K562 (cell line): ENCODE data around the gene ZNF837. TPM values are rescaled to one million over a fixed set of nuclear protein-coding genes. Genes with fewer than 3 reads are reported as not detected.

Experiments
- BCL6 ChIP-seq: fragments of 250-450 bp; sonication (Bioruptor Pico); IDR thresholded peaks from 2 replicates; pipeline ENCODE4 v1.4.0; 2020
- BCOR ChIP-seq: fragments of 450-650 bp; IDR thresholded peaks from 2 replicates; pipeline ENCODE4 v1.6.1; 2016
- BHLHE40 ChIP-seq: IDR thresholded peaks from 2 replicates; pipeline ENCODE4 v1.6.1; 2011; ENCODE audit warnings: low read length, improper control_type of control experiment
- DDX20 ChIP-seq: fragments of 450-650 bp; IDR thresholded peaks from 2 replicates; pipeline ENCODE4 v1.6.1; 2016; ENCODE audit warnings: missing genetic modification characterization, low read depth, mild to moderate bottlenecking, missing compliant biosample characterization, moderate library complexity
- ERF ChIP-seq: fragments of 450-650 bp; formaldehyde crosslinking; IDR thresholded peaks from 2 replicates; pipeline ENCODE4 v1.4.0; 2020; ENCODE audit warnings: mild to moderate bottlenecking, mixed read lengths
- HDAC2 ChIP-seq: fragments of 450-650 bp; IDR thresholded peaks from 2 replicates; pipeline ENCODE4 v1.6.1; 2016; ENCODE audit warnings: mild to moderate bottlenecking
- HMG20A ChIP-seq: fragments of 450-650 bp; formaldehyde crosslinking; conservative IDR thresholded peaks from 2 replicates; pipeline ENCODE4 v1.4.0; 2020; ENCODE audit warnings: mild to moderate bottlenecking, mixed read lengths
- KDM4B ChIP-seq, 2 experiments: fragments of 450-650 bp in 1 of 2; sonication (generic) in 1 of 2; IDR thresholded peaks; 2 replicates each; pipeline ENCODE4 v1.6.1; 2016 to 2017; ENCODE audit warnings: borderline replicate concordance in 2 of 2, antibody characterized with exemption in 1 of 2, low read depth in 1 of 2, mild to moderate bottlenecking in 1 of 2
- KDM5B ChIP-seq: fragments of 200-600 bp; sonication (generic); IDR thresholded peaks from 2 replicates; pipeline ENCODE4 v1.6.1; 2012; ENCODE audit warnings: low read depth, mild to moderate bottlenecking, moderate library complexity, low read length, control low read depth, inconsistent platforms; ENCODE audit not compliant: insufficient replicate concordance
- NBN ChIP-seq: fragments of 450-650 bp; IDR thresholded peaks from 2 replicates; pipeline ENCODE4 v1.6.1; 2016; ENCODE audit warnings: low read depth, mild to moderate bottlenecking
- NFE2 ChIP-seq: IDR thresholded peaks from 2 replicates; pipeline ENCODE4 v1.6.1; 2014; ENCODE audit warnings: antibody characterized with exemption, low read depth
- RBM22 ChIP-seq: fragments of 200-400 bp; formaldehyde crosslinking; IDR thresholded peaks from 2 replicates; pipeline ENCODE4 v1.6.1; 2018; ENCODE audit warnings: low read length, low read depth; ENCODE audit not compliant: poor library complexity, severe bottlenecking
- RCOR1 ChIP-seq, 2 experiments: IDR thresholded peaks; 2 replicates each; pipeline ENCODE4 v1.6.1; 2012; ENCODE audit warnings: low read depth in 2 of 2, low read length in 2 of 2, borderline replicate concordance in 1 of 2, improper control_type of control experiment in 1 of 2
- SRSF1 ChIP-seq: fragments of 200-400 bp; formaldehyde crosslinking; IDR thresholded peaks from 2 replicates; pipeline ENCODE4 v1.6.1; 2017; ENCODE audit warnings: mild to moderate bottlenecking, low read depth, low read length, moderate library complexity
- TEAD1 ChIP-seq, 2 experiments: fragments of 450-650 bp in 1 of 2; sonication (generic) in 1 of 2; formaldehyde crosslinking; IDR thresholded peaks; 2 replicates each; pipeline versions ENCODE4 v1.4.0 to v1.8.0; 2020 to 2022; ENCODE audit warnings: mild to moderate bottlenecking in 2 of 2, missing genetic modification reagents in 1 of 2
- ZNF444 ChIP-seq: fragments of 250-450 bp; sonication (Bioruptor Pico); IDR thresholded peaks from 2 replicates; pipeline ENCODE4 v1.4.0; 2020; ENCODE audit warnings: mild to moderate bottlenecking, moderate library complexity
- ZNF785 ChIP-seq: fragments of 250-450 bp; sonication (Bioruptor Pico); IDR thresholded peaks from 2 replicates; pipeline ENCODE4 v1.4.0; 2020; ENCODE audit warnings: mild to moderate bottlenecking
- polyA plus RNA-seq, 8 experiments: library from polyadenylated mRNA; depleted of rRNA in 4 of 8; stranded (reverse) in 5 of 8; unstranded in 3 of 8; fragments of >200 nt; fragmentation: Nextera tagmentation in 2 of 8; fragmentation: Illumina TruSeq in 1 of 8; extraction: Ambion mirVana in 2 of 8; extraction: Trizol in 1 of 8; gene quantifications; 2 replicates each; pipeline versions ENCODE4 v1.2.1 to v1.2.3, GENCODE V29; 2011 to 2014; ENCODE audit warnings: inconsistent platforms in 1 of 8, missing spikeins in 1 of 8
- total RNA-seq, 7 experiments: library from RNA; depleted of rRNA in 6 of 7; stranded (reverse); fragments of >200 nt in 6 of 7; fragmentation: Illumina TruSeq in 2 of 7; extraction: Trizol in 2 of 7; gene quantifications; 2 replicates each; pipeline versions ENCODE4 v1.2.1 to v1.2.3, GENCODE V29; 2011 to 2021; ENCODE audit warnings: low replicate concordance in 1 of 7
- TF ChIP-seq, protein P1 (sequence below): fragments of 450-650 bp; IDR thresholded peaks from 2 replicates; pipeline ENCODE4 v1.6.1; 2016; ENCODE audit warnings: mild to moderate bottlenecking, moderate library complexity

The ZNF837 gene
- total and polyA plus RNA-seq, 9 of the 15 experiments (the other 6 are each of a cell fraction or from before 2014, with no cell fraction given), result 0.11 to 2.1 (median 0.57) TPM; not detected in 4

- TF ChIP-seq, protein P1, sequence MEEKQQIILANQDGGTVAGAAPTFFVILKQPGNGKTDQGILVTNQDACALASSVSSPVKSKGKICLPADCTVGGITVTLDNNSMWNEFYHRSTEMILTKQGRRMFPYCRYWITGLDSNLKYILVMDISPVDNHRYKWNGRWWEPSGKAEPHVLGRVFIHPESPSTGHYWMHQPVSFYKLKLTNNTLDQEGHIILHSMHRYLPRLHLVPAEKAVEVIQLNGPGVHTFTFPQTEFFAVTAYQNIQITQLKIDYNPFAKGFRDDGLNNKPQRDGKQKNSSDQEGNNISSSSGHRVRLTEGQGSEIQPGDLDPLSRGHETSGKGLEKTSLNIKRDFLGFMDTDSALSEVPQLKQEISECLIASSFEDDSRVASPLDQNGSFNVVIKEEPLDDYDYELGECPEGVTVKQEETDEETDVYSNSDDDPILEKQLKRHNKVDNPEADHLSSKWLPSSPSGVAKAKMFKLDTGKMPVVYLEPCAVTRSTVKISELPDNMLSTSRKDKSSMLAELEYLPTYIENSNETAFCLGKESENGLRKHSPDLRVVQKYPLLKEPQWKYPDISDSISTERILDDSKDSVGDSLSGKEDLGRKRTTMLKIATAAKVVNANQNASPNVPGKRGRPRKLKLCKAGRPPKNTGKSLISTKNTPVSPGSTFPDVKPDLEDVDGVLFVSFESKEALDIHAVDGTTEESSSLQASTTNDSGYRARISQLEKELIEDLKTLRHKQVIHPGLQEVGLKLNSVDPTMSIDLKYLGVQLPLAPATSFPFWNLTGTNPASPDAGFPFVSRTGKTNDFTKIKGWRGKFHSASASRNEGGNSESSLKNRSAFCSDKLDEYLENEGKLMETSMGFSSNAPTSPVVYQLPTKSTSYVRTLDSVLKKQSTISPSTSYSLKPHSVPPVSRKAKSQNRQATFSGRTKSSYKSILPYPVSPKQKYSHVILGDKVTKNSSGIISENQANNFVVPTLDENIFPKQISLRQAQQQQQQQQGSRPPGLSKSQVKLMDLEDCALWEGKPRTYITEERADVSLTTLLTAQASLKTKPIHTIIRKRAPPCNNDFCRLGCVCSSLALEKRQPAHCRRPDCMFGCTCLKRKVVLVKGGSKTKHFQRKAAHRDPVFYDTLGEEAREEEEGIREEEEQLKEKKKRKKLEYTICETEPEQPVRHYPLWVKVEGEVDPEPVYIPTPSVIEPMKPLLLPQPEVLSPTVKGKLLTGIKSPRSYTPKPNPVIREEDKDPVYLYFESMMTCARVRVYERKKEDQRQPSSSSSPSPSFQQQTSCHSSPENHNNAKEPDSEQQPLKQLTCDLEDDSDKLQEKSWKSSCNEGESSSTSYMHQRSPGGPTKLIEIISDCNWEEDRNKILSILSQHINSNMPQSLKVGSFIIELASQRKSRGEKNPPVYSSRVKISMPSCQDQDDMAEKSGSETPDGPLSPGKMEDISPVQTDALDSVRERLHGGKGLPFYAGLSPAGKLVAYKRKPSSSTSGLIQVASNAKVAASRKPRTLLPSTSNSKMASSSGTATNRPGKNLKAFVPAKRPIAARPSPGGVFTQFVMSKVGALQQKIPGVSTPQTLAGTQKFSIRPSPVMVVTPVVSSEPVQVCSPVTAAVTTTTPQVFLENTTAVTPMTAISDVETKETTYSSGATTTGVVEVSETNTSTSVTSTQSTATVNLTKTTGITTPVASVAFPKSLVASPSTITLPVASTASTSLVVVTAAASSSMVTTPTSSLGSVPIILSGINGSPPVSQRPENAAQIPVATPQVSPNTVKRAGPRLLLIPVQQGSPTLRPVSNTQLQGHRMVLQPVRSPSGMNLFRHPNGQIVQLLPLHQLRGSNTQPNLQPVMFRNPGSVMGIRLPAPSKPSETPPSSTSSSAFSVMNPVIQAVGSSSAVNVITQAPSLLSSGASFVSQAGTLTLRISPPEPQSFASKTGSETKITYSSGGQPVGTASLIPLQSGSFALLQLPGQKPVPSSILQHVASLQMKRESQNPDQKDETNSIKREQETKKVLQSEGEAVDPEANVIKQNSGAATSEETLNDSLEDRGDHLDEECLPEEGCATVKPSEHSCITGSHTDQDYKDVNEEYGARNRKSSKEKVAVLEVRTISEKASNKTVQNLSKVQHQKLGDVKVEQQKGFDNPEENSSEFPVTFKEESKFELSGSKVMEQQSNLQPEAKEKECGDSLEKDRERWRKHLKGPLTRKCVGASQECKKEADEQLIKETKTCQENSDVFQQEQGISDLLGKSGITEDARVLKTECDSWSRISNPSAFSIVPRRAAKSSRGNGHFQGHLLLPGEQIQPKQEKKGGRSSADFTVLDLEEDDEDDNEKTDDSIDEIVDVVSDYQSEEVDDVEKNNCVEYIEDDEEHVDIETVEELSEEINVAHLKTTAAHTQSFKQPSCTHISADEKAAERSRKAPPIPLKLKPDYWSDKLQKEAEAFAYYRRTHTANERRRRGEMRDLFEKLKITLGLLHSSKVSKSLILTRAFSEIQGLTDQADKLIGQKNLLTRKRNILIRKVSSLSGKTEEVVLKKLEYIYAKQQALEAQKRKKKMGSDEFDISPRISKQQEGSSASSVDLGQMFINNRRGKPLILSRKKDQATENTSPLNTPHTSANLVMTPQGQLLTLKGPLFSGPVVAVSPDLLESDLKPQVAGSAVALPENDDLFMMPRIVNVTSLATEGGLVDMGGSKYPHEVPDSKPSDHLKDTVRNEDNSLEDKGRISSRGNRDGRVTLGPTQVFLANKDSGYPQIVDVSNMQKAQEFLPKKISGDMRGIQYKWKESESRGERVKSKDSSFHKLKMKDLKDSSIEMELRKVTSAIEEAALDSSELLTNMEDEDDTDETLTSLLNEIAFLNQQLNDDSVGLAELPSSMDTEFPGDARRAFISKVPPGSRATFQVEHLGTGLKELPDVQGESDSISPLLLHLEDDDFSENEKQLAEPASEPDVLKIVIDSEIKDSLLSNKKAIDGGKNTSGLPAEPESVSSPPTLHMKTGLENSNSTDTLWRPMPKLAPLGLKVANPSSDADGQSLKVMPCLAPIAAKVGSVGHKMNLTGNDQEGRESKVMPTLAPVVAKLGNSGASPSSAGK, result no peak; the same call in 1 of the 2 replicates
- TF ChIP-seq NBN, result peak; percentile 82; the same call in 1 of the 2 replicates
- peak in 1 of 2 experiments; percentile 88; a peak in 1 of 4 replicates for TF ChIP-seq TEAD1 (CRISPR knock-in tag; IDR thresholded peaks at IDR 0.05)
- 0 out of 2 replicates have a peak, but pooled peaks have one; percentile 67 for TF ChIP-seq BCOR
- TF ChIP-seq ZNF444, result no peak
- TF ChIP-seq RBM22, result peak; percentile 100
- TF ChIP-seq KDM5B, result peak; percentile 71
- TF ChIP-seq DDX20 (tag), result no peak
- TF ChIP-seq NFE2, result no peak
- TF ChIP-seq SRSF1, result no peak
- 0 out of 2 replicates have a peak, but pooled peaks have one; percentile 6 for TF ChIP-seq ERF
- peak; percentile 81 for TF ChIP-seq BHLHE40
- no peak for TF ChIP-seq BCL6 (CRISPR knock-in tag)
- peak in 1 of 2 experiments; percentile 5; a peak in 1 of 4 replicates for TF ChIP-seq RCOR1 (IDR thresholded peaks at IDR 0.05; ENCODE audit: borderline replicate concordance in 1 of 2, low read depth in 2 of 2, low read length in 2 of 2)
- no peak for TF ChIP-seq ZNF785 (CRISPR knock-in tag)
- peak in 1 of 2 experiments; percentile 41; a peak in 1 of 4 replicates for TF ChIP-seq KDM4B (IDR thresholded peaks at IDR 0.05; ENCODE audit: borderline replicate concordance in 2 of 2, low read depth in 1 of 2)
- no peak for TF ChIP-seq HMG20A (CRISPR knock-in tag)
- peak; percentile 49; the same call in 1 of the 2 replicates for TF ChIP-seq HDAC2
These were observed 18.4 kb downstream of the ZNF837 start, which contains the start of gene ZNF497 (continued) for GRCh38 chr19:58362272-58362994.
